Fibroblast of lung (primary cell): ENCODE measurements around the gene MAPT. TPM values are rescaled to one million over a fixed set of nuclear protein-coding genes. Genes with fewer than 3 reads are reported as not detected.

Experiments used
- DNase-seq, 2 donors: peaks; one replicate each; pipeline versions ENCODE4 v3.0.0 to v3.0.0-alpha.2; 2010; ENCODE audit warnings: low read depth in 2 of 2
- H2AFZ ChIP-seq: 2 replicates; pipeline ENCODE4 v1.5.1; 2012; ENCODE audit warnings: low read length, control low read depth, inconsistent platforms
- H3K27ac ChIP-seq: 2 replicates; pipeline ENCODE4 v1.5.1; 2011; ENCODE audit warnings: low read length, control low read depth; ENCODE audit not compliant: insufficient read depth
- H3K27me3 ChIP-seq: 2 replicates; pipeline ENCODE4 v1.5.1; 2011; ENCODE audit warnings: mild to moderate bottlenecking, low read length; ENCODE audit not compliant: control insufficient read depth, insufficient read depth
- H3K36me3 ChIP-seq: 2 replicates; pipeline ENCODE4 v1.5.1; 2011; ENCODE audit warnings: low read length; ENCODE audit not compliant: control insufficient read depth, insufficient read depth
- H3K4me1 ChIP-seq: 2 replicates; pipeline ENCODE4 v1.5.1; 2011; ENCODE audit warnings: low read length; ENCODE audit not compliant: control insufficient read depth, insufficient read depth; ENCODE audit errors: extremely low read depth
- H3K4me2 ChIP-seq: 2 replicates; pipeline ENCODE4 v1.5.1; 2011; ENCODE audit warnings: low read length, control low read depth; ENCODE audit not compliant: insufficient read depth; ENCODE audit errors: extremely low read depth
- H3K4me3 ChIP-seq, 4 experiments: fragments of 200-600 bp in 1 of 4; sonication (generic) in 1 of 4; replicated peaks in 1 of 4; 2 replicates each; pipeline ENCODE4 v1.5.1; 2011 to 2016; ENCODE audit warnings: low read length in 4 of 4, low read depth in 3 of 4, mild to moderate bottlenecking in 3 of 4, control low read depth in 2 of 4, inconsistent platforms in 1 of 4, mixed read lengths in 1 of 4; ENCODE audit not compliant: insufficient read depth in 1 of 4; ENCODE audit errors: control extremely low read depth in 1 of 4
- H3K79me2 ChIP-seq: 2 replicates; pipeline ENCODE4 v1.5.1; 2012; ENCODE audit warnings: mild to moderate bottlenecking, low read length, inconsistent platforms; ENCODE audit not compliant: control insufficient read depth, insufficient read depth
- H3K9ac ChIP-seq: 2 replicates; pipeline ENCODE4 v1.5.1; 2011; ENCODE audit warnings: mild to moderate bottlenecking, low read length, control low read depth; ENCODE audit not compliant: insufficient read depth
- H3K9me3 ChIP-seq: 2 replicates; pipeline ENCODE4 v1.5.1; 2012; ENCODE audit warnings: low read depth, low read length; ENCODE audit not compliant: control insufficient read depth, insufficient read depth
- H4K20me1 ChIP-seq: 2 replicates; pipeline ENCODE4 v1.5.1; 2011; ENCODE audit warnings: low read length; ENCODE audit not compliant: control insufficient read depth, insufficient read depth; ENCODE audit errors: extremely low read depth
- EZH2 ChIP-seq: IDR thresholded peaks from 2 replicates; pipeline ENCODE4 v1.5.1; 2012; ENCODE audit warnings: low read length, control low read depth, mild to moderate bottlenecking; ENCODE audit errors: missing control alignments
- polyA plus RNA-seq, 2 donors: library from polyadenylated mRNA; depleted of rRNA in 1 of 2; stranded (reverse) in 1 of 2; unstranded in 1 of 2; fragments of >200 nt; gene quantifications; 2 replicates each; pipeline ENCODE4 v1.2.1, GENCODE V29; 2011 to 2012; ENCODE audit warnings: missing spikeins in 1 of 2
- total RNA-seq: library from RNA; depleted of rRNA; stranded (reverse); fragments of >200 nt; gene quantifications from 2 replicates; pipeline ENCODE4 v1.2.1, GENCODE V29; 2014
- TF ChIP-seq, protein P1 (sequence below), 2 donors: IDR thresholded peaks in 1 of 2; conservative IDR thresholded peaks in 1 of 2; 1 replicate in 1 of 2; 2 replicates in 1 of 2; pipeline ENCODE4 v1.5.1; 2011 to 2012; ENCODE audit warnings: low read length in 2 of 2, control low read depth in 1 of 2, inconsistent platforms in 1 of 2, low read depth in 1 of 2, mild to moderate bottlenecking in 1 of 2

MAPT gene
- total and polyA plus RNA-seq, 2 donors (not counting 1 experiment from before 2014, with no cell fraction given): 0.09 to 0.50 TPM

DNA sequence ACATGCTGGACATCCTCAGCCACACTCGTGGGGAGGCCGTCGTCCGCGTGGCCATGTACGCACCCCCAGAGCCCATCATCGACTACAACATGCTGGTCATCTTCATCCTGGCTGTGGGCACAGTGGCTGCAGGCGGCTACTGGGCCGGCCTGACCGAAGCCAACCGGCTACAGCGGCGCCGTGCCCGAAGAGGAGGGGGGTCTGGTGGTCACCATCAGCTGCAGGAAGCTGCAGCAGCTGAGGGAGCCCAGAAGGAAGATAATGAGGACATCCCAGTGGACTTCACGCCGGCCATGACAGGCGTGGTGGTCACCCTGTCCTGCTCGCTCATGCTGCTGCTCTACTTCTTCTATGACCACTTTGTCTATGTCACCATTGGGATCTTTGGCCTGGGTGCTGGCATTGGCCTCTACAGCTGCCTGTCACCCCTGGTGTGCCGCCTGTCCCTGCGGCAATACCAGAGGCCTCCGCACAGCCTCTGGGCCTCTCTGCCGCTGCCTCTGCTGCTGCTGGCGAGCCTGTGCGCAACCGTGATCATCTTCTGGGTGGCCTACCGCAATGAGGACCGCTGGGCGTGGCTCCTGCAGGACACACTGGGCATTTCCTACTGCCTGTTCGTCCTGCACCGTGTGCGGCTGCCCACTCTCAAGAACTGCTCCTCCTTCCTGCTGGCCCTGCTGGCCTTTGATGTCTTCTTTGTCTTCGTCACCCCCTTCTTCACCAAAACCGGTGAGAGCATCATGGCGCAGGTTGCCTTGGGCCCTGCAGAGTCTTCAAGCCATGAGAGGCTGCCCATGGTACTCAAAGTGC is 48.8 kb upstream of the MAPT start:
- Histone ChIP-seq H3K9me3 (no peaks in the 10 kb centered on the region), H2AFZ (no peak overlapping the region), H3K27ac (no peak overlapping the region), H3K4me3 (no peak overlapping the region), H3K4me2 (no peak overlapping the region), H3K9ac (no peak overlapping the region), H3K4me1 (no peaks in the 10 kb centered on the region), H3K36me3 (no peaks in the 10 kb centered on the region), H3K27me3 (peaks cover 3% of the 10 kb centered on the region), H3K79me2 (no peaks in the 10 kb centered on the region), H4K20me1 (no peaks in the 10 kb centered on the region)
- no peak for TF ChIP-seq EZH2
- TF ChIP-seq, protein P1, sequence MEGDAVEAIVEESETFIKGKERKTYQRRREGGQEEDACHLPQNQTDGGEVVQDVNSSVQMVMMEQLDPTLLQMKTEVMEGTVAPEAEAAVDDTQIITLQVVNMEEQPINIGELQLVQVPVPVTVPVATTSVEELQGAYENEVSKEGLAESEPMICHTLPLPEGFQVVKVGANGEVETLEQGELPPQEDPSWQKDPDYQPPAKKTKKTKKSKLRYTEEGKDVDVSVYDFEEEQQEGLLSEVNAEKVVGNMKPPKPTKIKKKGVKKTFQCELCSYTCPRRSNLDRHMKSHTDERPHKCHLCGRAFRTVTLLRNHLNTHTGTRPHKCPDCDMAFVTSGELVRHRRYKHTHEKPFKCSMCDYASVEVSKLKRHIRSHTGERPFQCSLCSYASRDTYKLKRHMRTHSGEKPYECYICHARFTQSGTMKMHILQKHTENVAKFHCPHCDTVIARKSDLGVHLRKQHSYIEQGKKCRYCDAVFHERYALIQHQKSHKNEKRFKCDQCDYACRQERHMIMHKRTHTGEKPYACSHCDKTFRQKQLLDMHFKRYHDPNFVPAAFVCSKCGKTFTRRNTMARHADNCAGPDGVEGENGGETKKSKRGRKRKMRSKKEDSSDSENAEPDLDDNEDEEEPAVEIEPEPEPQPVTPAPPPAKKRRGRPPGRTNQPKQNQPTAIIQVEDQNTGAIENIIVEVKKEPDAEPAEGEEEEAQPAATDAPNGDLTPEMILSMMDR (conservative IDR thresholded peaks at IDR 0.05 in 1 of 2, IDR thresholded peaks at IDR 0.05 in 1 of 2; ENCODE audit: low read depth in 1 of 2, low read length in 2 of 2): no peak
- no peak for DNase-seq

DNA sequence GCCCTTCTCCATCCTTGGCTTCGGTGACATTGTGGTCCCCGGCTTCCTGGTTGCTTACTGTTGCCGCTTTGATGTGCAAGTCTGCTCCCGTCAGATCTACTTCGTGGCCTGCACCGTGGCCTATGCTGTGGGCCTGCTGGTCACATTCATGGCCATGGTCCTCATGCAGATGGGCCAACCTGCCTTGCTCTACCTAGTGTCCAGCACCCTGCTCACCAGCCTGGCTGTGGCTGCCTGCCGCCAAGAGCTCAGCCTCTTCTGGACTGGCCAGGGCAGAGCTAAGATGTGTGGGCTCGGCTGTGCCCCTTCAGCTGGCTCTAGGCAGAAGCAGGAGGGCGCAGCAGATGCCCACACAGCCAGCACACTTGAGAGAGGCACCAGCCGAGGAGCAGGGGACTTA is 48.1 kb upstream of the MAPT start:
- Histone ChIP-seq H3K4me3 (no peak overlapping the region), H3K9ac (no peak overlapping the region), H3K79me2 (no peaks in the 10 kb centered on the region), H2AFZ (no peak overlapping the region), H3K27me3 (peaks cover 3% of the 10 kb centered on the region), H3K4me1 (no peaks in the 10 kb centered on the region), H3K36me3 (no peaks in the 10 kb centered on the region), H3K4me2 (no peak overlapping the region), H3K9me3 (no peaks in the 10 kb centered on the region), H4K20me1 (no peaks in the 10 kb centered on the region), H3K27ac (no peak overlapping the region)
- no peak for DNase-seq
- TF ChIP-seq EZH2: no peak
- TF ChIP-seq, protein P1 (conservative IDR thresholded peaks at IDR 0.05 in 1 of 2, IDR thresholded peaks at IDR 0.05 in 1 of 2; ENCODE audit: low read depth in 1 of 2, low read length in 2 of 2): no peak

DNA sequence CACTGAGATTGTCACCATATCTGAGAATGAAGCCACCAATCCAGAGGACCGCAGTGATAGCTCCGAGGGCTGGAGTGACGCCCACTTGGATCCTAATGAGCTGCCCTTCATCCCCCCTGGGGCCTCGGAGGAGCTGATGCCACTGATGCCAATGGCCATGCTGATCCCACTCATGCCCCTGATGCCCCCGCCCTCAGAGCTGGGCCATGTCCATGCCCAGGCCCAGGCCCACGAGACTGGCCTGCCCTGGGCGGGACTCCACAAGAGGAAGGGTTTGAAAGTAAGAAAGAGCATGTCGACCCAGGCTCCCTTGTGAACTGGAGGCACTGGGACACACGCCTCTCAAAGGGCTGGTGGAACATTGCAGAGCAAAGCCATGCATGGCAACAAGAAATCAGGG is 47.7 kb upstream of the MAPT start:
- Histone ChIP-seq H4K20me1 (no peaks in the 10 kb centered on the region), H3K79me2 (no peaks in the 10 kb centered on the region), H3K36me3 (no peaks in the 10 kb centered on the region), H2AFZ (no peak overlapping the region), H3K4me2 (no peak overlapping the region), H3K27ac (no peak overlapping the region), H3K27me3 (peaks cover 3% of the 10 kb centered on the region), H3K9ac (no peak overlapping the region), H3K9me3 (no peaks in the 10 kb centered on the region), H3K4me3 (no peak overlapping the region), H3K4me1 (no peaks in the 10 kb centered on the region)
- TF ChIP-seq EZH2: no peak
- TF ChIP-seq, protein P1 (conservative IDR thresholded peaks at IDR 0.05 in 1 of 2, IDR thresholded peaks at IDR 0.05 in 1 of 2; ENCODE audit: low read depth in 1 of 2, low read length in 2 of 2): no peak
- no peak for DNase-seq
